IMR-90 (cell line): ENCODE measurements around the gene RBBP8NL. TPM values are rescaled to one million over a fixed set of nuclear protein-coding genes. Genes with fewer than 3 reads are reported as not detected.

ENCODE experiments used
- BHLHE40 ChIP-seq: fragments of 150-350 bp; IDR thresholded peaks from 2 replicates; pipeline ENCODE4 v1.6.1; 2016; ENCODE audit warnings: mild to moderate bottlenecking, low read depth, low read length
- CTCF ChIP-seq: conservative IDR thresholded peaks from 2 replicates; pipeline ENCODE4 v1.5.1; 2012; ENCODE audit warnings: mild to moderate bottlenecking, low read depth, low read length, improper control_type of control experiment
- polyA plus RNA-seq, 3 experiments: library from polyadenylated mRNA; depleted of rRNA; stranded (reverse); fragments of >200 nt; gene quantifications; 2 replicates each; pipeline ENCODE4 v1.2.3, GENCODE V29; 2012; ENCODE audit warnings: low replicate concordance in 1 of 3
- total RNA-seq: library from RNA; depleted of rRNA; stranded (reverse); fragments of >200 nt; gene quantifications from 2 replicates; pipeline ENCODE4 v1.2.3, GENCODE V29; 2012

Gene RBBP8NL
- total and polyA plus RNA-seq, 2 of the 4 experiments (the other 2 are of a cell fraction): not detected

GRCh38 chr20:62392077-62392418 is 35.3 kb downstream of the RBBP8NL start (continued):
- TF ChIP-seq CTCF (no peak), BHLHE40 (no peak)
